Spleen (tissue), 7 donors: ENCODE data around the gene TAAR8.

Experiments used
- CTCF ChIP-seq, 11 experiments: fragments of 200-600 bp in 7 of 11; fragments of 450-650 bp in 4 of 11; sonication (generic) in 4 of 11; IDR thresholded peaks in 8 of 11; conservative IDR thresholded peaks in 3 of 11; 1 replicate in 7 of 11; 2 replicates in 4 of 11; pipeline versions ENCODE4 v1.4.0 to v1.8.0; 2016 to 2021; ENCODE audit warnings: antibody characterized with exemption in 11 of 11, inconsistent platforms in 4 of 11, mild to moderate bottlenecking in 1 of 11
- POLR2A ChIP-seq, 3 donors: fragments of 450-650 bp; IDR thresholded peaks; one replicate each; pipeline ENCODE4 v1.5.1; 2017; ENCODE audit warnings: antibody characterized with exemption in 3 of 3, mild to moderate bottlenecking in 1 of 3
- POLR2AphosphoS5 ChIP-seq, 3 donors: sonication (generic); formaldehyde crosslinking; IDR thresholded peaks; one replicate each; pipeline ENCODE4 v1.5.1; 2017; ENCODE audit warnings: antibody characterized with exemption in 3 of 3
- donor health status: DM: no; HTN: no; CAD: no; lungs with moderate emphysema.
- donor health status: DM: no; HTN: no; CAD: no.
- donor health status: DM: no; HTN: no; CAD: no.

DNA sequence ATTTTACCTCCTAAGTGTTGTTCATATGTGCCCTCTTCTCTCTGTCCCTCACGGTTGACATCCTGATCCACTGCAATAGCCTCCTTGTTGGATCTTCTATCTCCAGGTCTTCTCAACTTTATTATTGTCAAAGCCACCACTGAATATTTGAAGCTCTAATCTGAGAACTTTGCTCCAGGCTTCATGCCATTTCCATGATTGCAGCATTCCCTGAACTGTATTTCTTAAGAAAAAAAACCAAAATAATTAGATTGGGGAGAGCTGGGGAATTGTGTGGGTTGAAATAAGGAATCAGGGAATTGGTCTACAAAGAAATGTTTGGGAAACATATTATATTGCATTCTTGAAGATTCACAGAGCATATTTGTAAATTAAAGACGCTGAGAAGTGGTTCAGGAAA is 37.1 kb upstream of the TAAR8 start:
- TF ChIP-seq CTCF (IDR thresholded peaks at IDR 0.05 in 8 of 11, conservative IDR thresholded peaks at IDR 0.05 in 3 of 11) (no peak), POLR2A (IDR thresholded peaks at IDR 0.05) (no peak), POLR2AphosphoS5 (IDR thresholded peaks at IDR 0.05) (no peak)
